Measurements from ENCODE around the gene PRICKLE2. TPM values are rescaled to one million over a fixed set of nuclear protein-coding genes. Genes with fewer than 3 reads are reported as not detected.
A peak's percentile ranks its signal among the peaks of the same experiment; 100 is the strongest.

PRICKLE2 gene
- total and polyA plus RNA-seq, 2 experiments from 2014 or later: 8.5 to 30.3 TPM

DNA sequence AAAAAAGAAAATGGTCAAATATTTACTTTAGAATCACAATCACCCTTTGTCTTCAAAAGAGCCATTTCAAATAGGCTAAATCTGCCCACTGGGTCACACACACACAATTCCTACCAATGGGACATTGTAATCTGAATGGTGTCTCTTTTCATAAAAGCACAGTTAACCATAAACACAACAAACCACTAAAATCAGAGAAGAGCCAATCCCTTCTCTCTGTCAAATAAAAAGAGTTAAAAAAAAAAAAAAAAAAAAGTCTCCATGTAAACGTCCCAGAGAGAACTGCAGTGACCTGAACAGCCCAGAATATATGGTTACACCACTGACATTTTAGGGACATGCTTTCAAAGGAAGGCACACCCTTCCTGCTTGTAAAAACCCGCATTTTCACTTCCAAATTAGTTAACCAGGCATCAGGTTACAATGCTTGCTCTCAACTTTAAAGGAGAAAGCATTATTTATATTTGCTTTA, 63.7 kb downstream of the PRICKLE2 start:
- H3K79me2 ChIP-seq: no peaks in the 10 kb centered on the region
- H3K27me3 ChIP-seq: no peaks in the 10 kb centered on the region
- H3K9me3 ChIP-seq (ENCODE audit: low read depth): no peaks in the 10 kb centered on the region
- H3K4me3 ChIP-seq: no peak overlapping the region
- H3K27ac ChIP-seq: peak overlapping the region; percentile 53
- 10% methylated on average over 2 of the region's 2 CpGs for WGBS (ENCODE audit: low lambda C conversion rate, missing lambda C conversion rate)
- no peak for DNase-seq (ENCODE audit: low spot score)
- no peaks in the 10 kb centered on the region for H3K36me3 ChIP-seq (replicated peaks; ENCODE audit: insufficient read depth, low read depth)
- peak overlapping the region; percentile 1 for H3K4me2 ChIP-seq
- no peak overlapping the region for H2AFZ ChIP-seq
- H3K9me2 ChIP-seq (replicated peaks; ENCODE audit: insufficient read depth): no peaks in the 10 kb centered on the region
- H4K20me1 ChIP-seq (ENCODE audit: insufficient read depth, poor library complexity, severe bottlenecking): no peaks in the 10 kb centered on the region
- peaks cover 45% of the 10 kb centered on the region for H3K4me1 ChIP-seq (ENCODE audit: insufficient read depth)
- TF ChIP-seq, protein P1, sequence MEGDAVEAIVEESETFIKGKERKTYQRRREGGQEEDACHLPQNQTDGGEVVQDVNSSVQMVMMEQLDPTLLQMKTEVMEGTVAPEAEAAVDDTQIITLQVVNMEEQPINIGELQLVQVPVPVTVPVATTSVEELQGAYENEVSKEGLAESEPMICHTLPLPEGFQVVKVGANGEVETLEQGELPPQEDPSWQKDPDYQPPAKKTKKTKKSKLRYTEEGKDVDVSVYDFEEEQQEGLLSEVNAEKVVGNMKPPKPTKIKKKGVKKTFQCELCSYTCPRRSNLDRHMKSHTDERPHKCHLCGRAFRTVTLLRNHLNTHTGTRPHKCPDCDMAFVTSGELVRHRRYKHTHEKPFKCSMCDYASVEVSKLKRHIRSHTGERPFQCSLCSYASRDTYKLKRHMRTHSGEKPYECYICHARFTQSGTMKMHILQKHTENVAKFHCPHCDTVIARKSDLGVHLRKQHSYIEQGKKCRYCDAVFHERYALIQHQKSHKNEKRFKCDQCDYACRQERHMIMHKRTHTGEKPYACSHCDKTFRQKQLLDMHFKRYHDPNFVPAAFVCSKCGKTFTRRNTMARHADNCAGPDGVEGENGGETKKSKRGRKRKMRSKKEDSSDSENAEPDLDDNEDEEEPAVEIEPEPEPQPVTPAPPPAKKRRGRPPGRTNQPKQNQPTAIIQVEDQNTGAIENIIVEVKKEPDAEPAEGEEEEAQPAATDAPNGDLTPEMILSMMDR (IDR thresholded peaks at IDR 0.05; ENCODE audit: poor library complexity): no peak
- TF ChIP-seq EZH2 (IDR thresholded peaks at IDR 0.05; ENCODE audit: borderline replicate concordance) (no peak), EZH2phosphoT487 (IDR thresholded peaks at IDR 0.05; ENCODE audit: low read depth, severe bottlenecking, unreplicated experiment) (no peak)

DNA sequence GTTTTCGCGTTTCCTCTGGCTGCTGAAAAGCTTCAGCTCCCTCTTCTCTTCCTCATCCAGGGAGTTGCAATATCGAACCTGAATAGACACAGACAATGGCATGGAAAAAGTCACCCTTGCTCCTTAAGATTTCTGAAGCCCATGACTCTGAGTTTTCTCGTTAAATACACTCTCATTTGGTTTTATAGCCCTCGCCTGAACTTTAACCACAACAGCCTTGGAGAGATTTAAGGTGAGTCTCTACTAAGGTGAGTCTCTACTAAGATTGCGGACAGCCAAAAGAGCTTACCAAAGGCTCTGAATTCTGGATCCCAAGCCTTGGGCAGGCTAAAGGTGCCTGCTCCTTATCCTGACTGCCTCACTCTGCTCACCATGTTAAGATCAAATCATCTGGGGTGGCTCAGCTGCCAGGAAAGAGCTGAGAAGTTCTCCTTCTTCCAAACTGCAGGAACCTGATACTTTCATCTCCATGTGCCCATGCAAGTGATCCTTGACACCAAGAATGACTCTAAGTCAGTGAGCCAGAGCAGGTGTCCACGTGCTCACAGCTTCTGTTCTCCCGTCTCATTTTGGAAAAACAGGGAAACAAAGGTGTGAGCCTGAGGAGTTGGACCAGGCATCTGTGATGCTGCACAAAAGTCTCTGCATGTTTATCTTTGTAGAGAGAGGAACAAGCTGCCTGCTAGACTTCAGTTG, 65.1 kb downstream of the PRICKLE2 start:
- Histone ChIP-seq H3K79me2 (no peaks in the 10 kb centered on the region), H2AFZ (no peak overlapping the region), H3K27me3 (no peaks in the 10 kb centered on the region), H3K9me2 (replicated peaks; ENCODE audit: insufficient read depth) (no peaks in the 10 kb centered on the region), H3K4me3 (no peak overlapping the region), H3K27ac (peak overlapping the region; percentile 22), H3K4me2 (peak overlapping the region; percentile 18), H4K20me1 (ENCODE audit: insufficient read depth, poor library complexity, severe bottlenecking) (no peaks in the 10 kb centered on the region), H3K36me3 (replicated peaks; ENCODE audit: insufficient read depth, low read depth) (no peaks in the 10 kb centered on the region), H3K9me3 (ENCODE audit: low read depth) (no peaks in the 10 kb centered on the region), H3K4me1 (ENCODE audit: insufficient read depth) (peaks cover 45% of the 10 kb centered on the region)
- WGBS (ENCODE audit: low lambda C conversion rate, missing lambda C conversion rate): 78% methylated on average over 8 of the region's 8 CpGs
- TF ChIP-seq, protein P1 (IDR thresholded peaks at IDR 0.05; ENCODE audit: poor library complexity): no peak
- TF ChIP-seq EZH2phosphoT487 (IDR thresholded peaks at IDR 0.05; ENCODE audit: low read depth, severe bottlenecking, unreplicated experiment): no peak
- TF ChIP-seq EZH2 (IDR thresholded peaks at IDR 0.05; ENCODE audit: borderline replicate concordance): no peak
- DNase-seq (ENCODE audit: low spot score): no peak

DNA sequence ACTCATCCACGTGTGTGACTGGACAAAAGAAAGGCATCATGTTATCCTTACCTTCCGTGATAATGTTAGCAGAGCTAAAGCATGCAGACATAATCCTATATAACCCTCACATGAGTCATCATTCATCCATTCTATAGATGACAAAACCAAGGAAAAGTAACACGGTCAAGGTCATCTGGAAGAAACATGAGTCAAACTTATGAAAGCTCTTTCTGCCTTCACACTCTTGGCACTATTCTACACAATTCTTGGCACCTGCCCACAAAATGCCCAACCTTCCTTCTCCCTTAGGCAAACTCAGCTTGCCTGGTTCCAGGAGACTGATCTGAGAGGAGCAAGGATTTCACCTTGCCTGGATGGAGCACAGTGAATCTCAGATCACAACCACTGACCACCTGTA, 66.9 kb downstream of the PRICKLE2 start:
- H3K27me3 ChIP-seq: no peaks in the 10 kb centered on the region
- peaks cover 40% of the 10 kb centered on the region for H3K4me1 ChIP-seq (ENCODE audit: insufficient read depth)
- TF ChIP-seq EZH2phosphoT487 (IDR thresholded peaks at IDR 0.05; ENCODE audit: low read depth, severe bottlenecking, unreplicated experiment): no peak
- TF ChIP-seq, protein P1 (IDR thresholded peaks at IDR 0.05; ENCODE audit: poor library complexity): no peak
- no peak for TF ChIP-seq EZH2 (IDR thresholded peaks at IDR 0.05; ENCODE audit: borderline replicate concordance)
- H3K9me2 ChIP-seq (replicated peaks; ENCODE audit: insufficient read depth): no peaks in the 10 kb centered on the region
- H3K27ac ChIP-seq: peak overlapping the region; percentile 74
- H3K4me2 ChIP-seq: no peak overlapping the region
- H3K9me3 ChIP-seq (ENCODE audit: low read depth): no peaks in the 10 kb centered on the region
- no peak overlapping the region for H2AFZ ChIP-seq
- no peak overlapping the region for H3K4me3 ChIP-seq
- no peaks in the 10 kb centered on the region for H3K36me3 ChIP-seq (replicated peaks; ENCODE audit: insufficient read depth, low read depth)
- H4K20me1 ChIP-seq (ENCODE audit: insufficient read depth, poor library complexity, severe bottlenecking): no peaks in the 10 kb centered on the region
- DNase-seq (ENCODE audit: low spot score): no peak
- no peaks in the 10 kb centered on the region for H3K79me2 ChIP-seq
- 89% methylated on average over 3 of the region's 3 CpGs for WGBS (ENCODE audit: low lambda C conversion rate, missing lambda C conversion rate)

All from hepatocyte (in vitro differentiated cells).